Adrenal gland (tissue), 12 donors: ENCODE results near the gene MAP2K4. TPM values are rescaled to one million over a fixed set of nuclear protein-coding genes. Genes with fewer than 3 reads are reported as not detected.

Source experiments
- DNase-seq, 7 donors: peaks; one replicate each; pipeline ENCODE4 v3.0.0-alpha.2; 2019 to 2020
- H3K27ac ChIP-seq, 5 donors: fragments of 200-600 bp; sonication (generic) in 4 of 5; 1 replicate in 3 of 5; 2 replicates in 2 of 5; pipeline versions ENCODE4 v1.5.1 to v1.8.0; 2016 to 2020; ENCODE audit warnings: mild to moderate bottlenecking in 1 of 5
- H3K27me3 ChIP-seq: fragments of 200-600 bp; 2 replicates; pipeline ENCODE4 v1.8.0; 2021
- H3K36me3 ChIP-seq, 2 donors: fragments of 200-600 bp; replicated peaks in 1 of 2; 1 replicate in 1 of 2; 2 replicates in 1 of 2; pipeline versions ENCODE4 v1.5.1 to v1.8.0; 2018 to 2022
- H3K4me1 ChIP-seq, 2 donors: fragments of 200-600 bp; replicated peaks in 1 of 2; 1 replicate in 1 of 2; 2 replicates in 1 of 2; pipeline versions ENCODE4 v1.5.1 to v1.8.0; 2018 to 2021
- H3K4me3 ChIP-seq, 4 donors: fragments of 200-600 bp; sonication (generic) in 3 of 4; one replicate each; pipeline ENCODE4 v1.5.1; 2016 to 2018
- H3K9me3 ChIP-seq, 3 donors: fragments of 200-600 bp; sonication (generic) in 1 of 3; replicated peaks in 1 of 3; 1 replicate in 2 of 3; 2 replicates in 1 of 3; pipeline versions ENCODE4 v1.5.1 to v1.8.0; 2016 to 2021
- POLR2A ChIP-seq, 2 donors: fragments of 450-650 bp; IDR thresholded peaks; one replicate each; pipeline ENCODE4 v1.6.1; 2017; ENCODE audit warnings: antibody characterized with exemption in 2 of 2, mild to moderate bottlenecking in 2 of 2, moderate library complexity in 1 of 2
- WGBS, 4 donors: extraction: QIAGEN DNeasy Blood & Tissue Kit in 2 of 4; methylation state at CpG; one replicate each; pipeline versions ENCODE4 v1.1.5 to v1.1.7; 2013 to 2017; 5-methylcytosine and 5-hydroxymethylcytosine counted together
- intact Hi-C, 2 donors: fragments of 100-400 bp; cut with DNase I; formaldehyde crosslinking; loops; one replicate each; pipeline versions ENCODE4 v1.14.1 to v1.15.0; 2022 to 2023
- polyA plus RNA-seq, 3 donors: library from polyadenylated mRNA; stranded (reverse); fragments of 200-250 nt in 2 of 3; fragments of 350-450 nt in 1 of 3; fragmentation: Illumina TruSeq in 1 of 3; extraction: RNeasy Lipid Tissue Mini Kit (QIAGEN cat#74804) in 1 of 3; gene quantifications; one replicate each; pipeline ENCODE4 v1.2.3, GENCODE V29; 2013 to 2014
- total RNA-seq, 9 donors: library from RNA; depleted of rRNA in 4 of 9; stranded (reverse); fragments of >200 nt in 4 of 9; fragments of 120-200 nt in 1 of 9; fragmentation: NEBNext Ultra II Directional in 1 of 9; extraction: Animal tissue kit (Norgen Biotek cat#: 25700) in 1 of 9; gene quantifications; one replicate each; pipeline versions ENCODE4 v1.1.0 to v1.2.4, GENCODE V29; 2013 to 2023
- TF ChIP-seq, protein P1 (sequence below), 6 experiments: fragments of 450-650 bp in 4 of 6; fragments of 200-600 bp in 2 of 6; sonication (generic) in 1 of 6; IDR thresholded peaks; 1 replicate in 5 of 6; 2 replicates in 1 of 6; pipeline versions ENCODE4 v1.5.1 to v1.8.0; 2016 to 2021; ENCODE audit warnings: antibody characterized with exemption in 6 of 6, mild to moderate bottlenecking in 2 of 6, moderate library complexity in 1 of 6
- donor health status: healthy with polysubstance abuse.
- donor health status: Bipolar disorder and iron deficiency.
- donor health status: DM: yes; HTN: yes; CAD: no.
- donor health status: DM: no; HTN: no; CAD: no.
- donor health status: DM: no; HTN: no; CAD: no.
- donor health status: DM: yes; HTN: yes; CAD: no.

The MAP2K4 gene
- total and polyA plus RNA-seq, 12 donors = 12.5 to 55.7 (median 32.0) TPM

DNA sequence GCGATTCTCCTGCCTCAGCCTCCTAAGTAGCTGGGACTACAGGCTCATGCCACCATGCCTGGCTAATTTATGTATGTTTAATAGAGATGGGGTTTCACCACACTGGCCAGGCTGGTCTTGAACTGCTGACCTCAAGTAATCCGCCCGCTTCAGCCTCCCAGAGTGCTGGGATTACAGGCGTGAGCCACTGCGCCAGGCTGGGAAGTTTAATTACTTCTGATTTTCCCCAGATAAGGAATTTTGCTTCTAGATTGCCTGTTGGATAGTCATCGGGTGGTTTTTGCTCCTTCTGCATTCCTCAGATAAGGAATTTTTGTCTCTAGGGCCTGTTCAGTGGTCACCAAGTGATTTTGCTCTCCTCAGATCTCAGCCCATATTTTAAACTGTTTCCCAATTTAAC, 112.5 kb downstream of the MAP2K4 start:
- Histone ChIP-seq H3K36me3 (peaks cover 0 to 11% of the 10 kb centered on the region in 2 donors), H3K4me1 (no peaks in the 10 kb centered on the region), H3K9me3 (no peaks in the 10 kb centered on the region), H3K27me3 (no peaks in the 10 kb centered on the region), H3K4me3 (no peak overlapping the region), H3K27ac (no peak overlapping the region)
- intact Hi-C loops = no loop called here
- 78 to 94% (median 93%) methylated on average over 6 of the region's 6 CpGs for WGBS, 4 donors
- TF ChIP-seq POLR2A (IDR thresholded peaks at IDR 0.05) = no peak
- TF ChIP-seq, protein P1, sequence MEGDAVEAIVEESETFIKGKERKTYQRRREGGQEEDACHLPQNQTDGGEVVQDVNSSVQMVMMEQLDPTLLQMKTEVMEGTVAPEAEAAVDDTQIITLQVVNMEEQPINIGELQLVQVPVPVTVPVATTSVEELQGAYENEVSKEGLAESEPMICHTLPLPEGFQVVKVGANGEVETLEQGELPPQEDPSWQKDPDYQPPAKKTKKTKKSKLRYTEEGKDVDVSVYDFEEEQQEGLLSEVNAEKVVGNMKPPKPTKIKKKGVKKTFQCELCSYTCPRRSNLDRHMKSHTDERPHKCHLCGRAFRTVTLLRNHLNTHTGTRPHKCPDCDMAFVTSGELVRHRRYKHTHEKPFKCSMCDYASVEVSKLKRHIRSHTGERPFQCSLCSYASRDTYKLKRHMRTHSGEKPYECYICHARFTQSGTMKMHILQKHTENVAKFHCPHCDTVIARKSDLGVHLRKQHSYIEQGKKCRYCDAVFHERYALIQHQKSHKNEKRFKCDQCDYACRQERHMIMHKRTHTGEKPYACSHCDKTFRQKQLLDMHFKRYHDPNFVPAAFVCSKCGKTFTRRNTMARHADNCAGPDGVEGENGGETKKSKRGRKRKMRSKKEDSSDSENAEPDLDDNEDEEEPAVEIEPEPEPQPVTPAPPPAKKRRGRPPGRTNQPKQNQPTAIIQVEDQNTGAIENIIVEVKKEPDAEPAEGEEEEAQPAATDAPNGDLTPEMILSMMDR (IDR thresholded peaks at IDR 0.05) = no peak
- DNase-seq = no peak

DNA sequence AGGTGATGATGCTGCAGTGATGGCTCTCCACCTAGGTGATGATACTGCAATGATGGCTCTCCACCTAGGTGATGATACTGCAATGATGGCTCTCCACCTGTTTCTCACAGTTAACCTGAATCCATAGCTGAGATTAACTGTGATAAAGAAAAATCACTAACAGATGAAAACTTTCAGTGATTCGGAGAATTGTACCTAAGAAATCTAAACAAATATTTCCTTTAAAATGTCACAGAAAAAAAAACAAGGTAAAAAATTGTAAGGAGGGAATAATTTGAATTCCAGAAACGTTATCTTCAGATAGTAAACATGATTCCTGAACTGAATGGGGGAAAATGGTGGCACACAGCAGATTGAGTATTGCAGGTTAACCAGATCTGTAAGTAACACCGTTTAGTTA, 113.4 kb downstream of the MAP2K4 start:
- no peak for DNase-seq
- Histone ChIP-seq H3K9me3 (no peaks in the 10 kb centered on the region), H3K27ac (no peak overlapping the region), H3K27me3 (no peaks in the 10 kb centered on the region), H3K4me3 (no peak overlapping the region), H3K36me3 (peaks cover 0 to 6% of the 10 kb centered on the region in 2 donors), H3K4me1 (no peaks in the 10 kb centered on the region)
- TF ChIP-seq, protein P1 (IDR thresholded peaks at IDR 0.05) = no peak
- no peak for TF ChIP-seq POLR2A (IDR thresholded peaks at IDR 0.05)
- 56 to 92% (median 79%) methylated on average over 3 of the region's 3 CpGs for WGBS, 4 donors
- intact Hi-C loops = no loop called here

DNA sequence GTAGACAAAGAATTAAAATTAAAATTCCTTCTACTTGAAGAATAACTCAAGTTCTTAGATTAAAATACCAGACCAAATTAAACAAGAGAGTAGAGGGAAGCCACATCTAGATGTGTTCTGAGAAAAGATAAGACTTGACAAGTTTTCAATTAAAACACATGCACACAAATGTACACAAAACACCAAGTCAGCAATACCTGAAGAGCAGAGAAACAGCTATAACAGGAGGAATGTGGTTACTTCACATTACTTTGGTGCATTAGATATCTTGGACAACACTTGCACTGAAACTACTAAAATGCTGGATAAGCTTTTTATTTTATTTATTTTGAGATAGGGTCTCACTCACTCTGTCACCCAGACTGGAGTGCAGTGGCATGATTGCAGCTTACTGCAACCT, 113.9 kb downstream of the MAP2K4 start:
- TF ChIP-seq, protein P1 (IDR thresholded peaks at IDR 0.05) = no peak
- TF ChIP-seq POLR2A (IDR thresholded peaks at IDR 0.05) = no peak
- H3K27ac ChIP-seq = no peak overlapping the region
- H3K4me1 ChIP-seq = no peaks in the 10 kb centered on the region
- no peak overlapping the region for H3K4me3 ChIP-seq
- H3K9me3 ChIP-seq = no peaks in the 10 kb centered on the region
- intact Hi-C loops = no loop called here
- DNase-seq = no peak
- H3K36me3 ChIP-seq = peaks cover 0 to 1% of the 10 kb centered on the region in 2 donors
- H3K27me3 ChIP-seq = no peaks in the 10 kb centered on the region

DNA sequence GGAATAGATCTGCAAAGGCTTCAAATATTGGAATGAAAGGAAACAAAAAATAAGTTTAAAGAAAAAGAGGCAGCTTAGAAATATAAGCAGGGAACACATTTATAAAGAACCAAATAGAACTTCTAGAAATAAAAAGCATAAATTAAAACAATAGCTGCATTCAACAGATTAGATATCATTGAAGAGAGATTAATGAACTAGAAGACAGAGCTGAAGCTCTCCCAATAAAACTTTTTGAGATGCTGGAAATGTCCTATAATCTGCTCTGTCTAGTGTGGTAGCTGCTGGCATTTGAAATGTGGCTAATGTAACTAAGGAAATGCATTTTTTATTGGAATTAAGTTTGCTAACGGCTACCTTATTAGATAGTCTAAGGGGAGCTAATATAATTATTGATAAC, 115.6 kb downstream of the MAP2K4 start:
- Histone ChIP-seq H3K4me1 (no peaks in the 10 kb centered on the region), H3K27ac (no peak overlapping the region), H3K4me3 (no peak overlapping the region), H3K27me3 (no peaks in the 10 kb centered on the region), H3K36me3 (peaks cover 0 to 2% of the 10 kb centered on the region in 2 donors), H3K9me3 (no peaks in the 10 kb centered on the region)
- TF ChIP-seq, protein P1 (IDR thresholded peaks at IDR 0.05) = no peak
- TF ChIP-seq POLR2A (IDR thresholded peaks at IDR 0.05) = no peak
- no peak for DNase-seq
- intact Hi-C loops = no loop called here
- 93 to 100% (median 95%) methylated on average over 1 of the region's 1 CpG for WGBS, 4 donors
